GM19372 (cell line): ENCODE measurements around the gene ISG15.
"Not testable (repeated sequence)": the region's sequence is repeated elsewhere in the genome, so short reads cannot be mapped to it uniquely, and the experiment has no call there.

Experiments
- ATAC-seq: cut with Tn5 transposase; IDR thresholded peaks from one replicate; pipeline ENCODE4 v1.9.1; 2021; ENCODE audit warnings: mild to moderate bottlenecking, low read depth, moderate library complexity; ENCODE audit not compliant: unreplicated experiment

The ISG15 gene

DNA sequence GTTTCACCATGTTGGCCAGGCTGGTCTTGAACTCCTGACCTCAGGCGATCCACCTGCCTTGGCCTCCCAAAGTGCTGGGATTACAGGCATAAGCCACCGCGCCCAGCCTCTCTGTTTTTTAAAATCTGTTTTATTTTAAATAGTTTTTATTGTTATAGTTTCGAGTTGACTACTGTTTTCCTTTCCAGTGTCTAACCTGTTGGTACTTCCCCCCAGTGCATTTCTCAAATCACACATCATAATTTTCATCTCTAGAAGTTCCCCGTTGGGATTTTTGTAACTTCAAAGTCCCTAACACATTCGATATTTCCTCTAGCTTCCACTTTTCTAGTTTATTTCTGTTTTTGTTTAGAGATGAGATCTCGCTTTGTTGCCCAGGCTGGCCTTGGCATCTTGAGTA lies 20.9 kb upstream of the ISG15 start:
- no peak for ATAC-seq

DNA sequence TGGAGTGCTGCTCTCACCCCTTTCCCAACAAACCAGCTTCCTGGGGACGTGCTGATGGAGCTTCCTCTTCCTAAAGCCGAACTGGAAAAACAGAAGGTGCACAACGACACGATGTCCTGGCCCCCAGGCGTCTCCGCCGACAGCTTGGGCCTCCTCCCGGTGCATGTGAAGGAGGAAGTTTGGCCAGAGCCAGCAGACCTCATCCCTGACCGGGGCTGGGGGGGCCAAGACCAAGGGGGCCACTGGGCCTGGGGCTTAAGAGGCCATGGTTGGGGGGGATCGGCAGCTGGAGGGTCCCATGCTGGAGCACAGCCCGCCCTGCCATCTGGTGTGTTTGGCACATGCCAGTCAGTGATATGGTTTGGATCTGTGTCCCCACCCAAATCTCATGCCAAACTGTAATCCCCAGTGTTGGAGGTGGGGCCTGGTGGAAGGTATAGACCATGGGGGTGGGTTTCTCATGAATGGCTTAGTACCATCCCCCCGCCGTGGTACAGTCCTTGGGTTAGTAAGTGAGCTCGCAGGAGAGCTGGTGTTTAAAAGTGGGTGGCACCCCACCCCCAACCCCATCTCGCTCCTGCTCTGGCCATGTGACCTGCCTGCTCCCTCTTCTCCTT lies 19.8 kb upstream of the ISG15 start:
- ATAC-seq, result no peak

DNA sequence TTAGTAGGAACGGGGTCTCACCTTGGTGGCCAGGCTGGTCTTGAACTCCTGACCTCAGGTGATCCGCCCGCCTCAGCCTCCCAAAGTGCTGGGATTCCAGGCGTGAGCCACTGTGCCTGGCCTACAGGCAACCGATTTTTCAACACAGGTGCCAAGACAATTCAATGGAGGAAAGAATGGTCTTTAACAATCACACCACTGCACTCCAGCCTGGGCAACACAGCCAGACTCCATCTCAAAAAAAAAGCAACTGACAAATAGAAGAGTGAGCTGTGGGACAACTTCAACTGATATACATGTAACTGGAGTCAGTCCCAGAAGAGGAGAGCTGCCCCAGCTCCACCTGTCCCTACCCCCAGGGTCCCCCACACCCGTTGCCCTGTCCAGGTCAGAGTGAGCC lies 18.8 kb upstream of the ISG15 start:
- not testable (repeated sequence) for ATAC-seq

DNA sequence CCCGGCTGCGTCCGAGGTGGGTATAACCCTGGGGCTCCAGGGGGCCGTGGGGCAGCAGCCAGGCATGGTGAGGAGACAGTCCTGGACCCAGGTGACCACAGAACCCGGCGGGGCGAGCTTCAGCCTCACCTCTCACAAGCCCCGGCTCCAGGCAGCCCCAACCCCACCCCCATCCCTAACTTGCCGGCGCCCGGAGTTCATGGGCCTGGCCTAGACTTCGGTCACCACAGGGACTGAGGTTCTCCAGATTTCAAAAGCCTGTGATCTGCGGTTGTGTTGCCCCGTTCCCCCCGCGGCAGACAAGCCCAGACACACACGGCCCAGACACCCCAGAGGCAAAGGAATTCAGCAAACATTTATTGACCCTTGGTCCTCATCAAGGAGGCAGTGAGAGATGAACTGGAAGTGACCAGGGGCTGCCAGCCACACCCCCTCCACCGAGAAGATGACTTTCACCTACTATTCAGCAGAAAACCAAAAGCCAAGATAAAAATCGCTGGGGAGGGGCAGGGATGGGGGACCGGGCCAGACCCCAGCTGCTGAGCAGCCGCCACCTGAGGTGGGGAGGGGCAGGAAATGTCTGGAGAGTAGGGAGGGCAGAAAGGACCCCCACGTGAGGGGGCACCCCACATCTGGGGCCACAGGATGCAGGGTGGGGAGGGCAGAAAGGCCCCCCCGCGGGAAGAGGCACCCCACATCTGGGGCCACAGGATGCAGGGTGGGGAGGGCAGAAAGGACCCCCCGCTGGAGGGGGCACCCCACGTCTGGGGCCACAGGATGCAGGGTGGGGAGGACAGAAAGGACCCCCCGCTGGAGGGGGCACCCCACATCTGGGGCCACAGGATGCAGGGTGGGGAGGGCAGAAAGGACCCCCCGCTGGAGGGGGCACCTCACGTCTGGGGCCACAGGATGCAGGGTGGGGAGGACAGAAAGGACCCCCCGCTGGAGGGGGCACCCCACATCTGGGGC lies 17.3 kb upstream of the ISG15 start:
- ATAC-seq, result no peak

DNA sequence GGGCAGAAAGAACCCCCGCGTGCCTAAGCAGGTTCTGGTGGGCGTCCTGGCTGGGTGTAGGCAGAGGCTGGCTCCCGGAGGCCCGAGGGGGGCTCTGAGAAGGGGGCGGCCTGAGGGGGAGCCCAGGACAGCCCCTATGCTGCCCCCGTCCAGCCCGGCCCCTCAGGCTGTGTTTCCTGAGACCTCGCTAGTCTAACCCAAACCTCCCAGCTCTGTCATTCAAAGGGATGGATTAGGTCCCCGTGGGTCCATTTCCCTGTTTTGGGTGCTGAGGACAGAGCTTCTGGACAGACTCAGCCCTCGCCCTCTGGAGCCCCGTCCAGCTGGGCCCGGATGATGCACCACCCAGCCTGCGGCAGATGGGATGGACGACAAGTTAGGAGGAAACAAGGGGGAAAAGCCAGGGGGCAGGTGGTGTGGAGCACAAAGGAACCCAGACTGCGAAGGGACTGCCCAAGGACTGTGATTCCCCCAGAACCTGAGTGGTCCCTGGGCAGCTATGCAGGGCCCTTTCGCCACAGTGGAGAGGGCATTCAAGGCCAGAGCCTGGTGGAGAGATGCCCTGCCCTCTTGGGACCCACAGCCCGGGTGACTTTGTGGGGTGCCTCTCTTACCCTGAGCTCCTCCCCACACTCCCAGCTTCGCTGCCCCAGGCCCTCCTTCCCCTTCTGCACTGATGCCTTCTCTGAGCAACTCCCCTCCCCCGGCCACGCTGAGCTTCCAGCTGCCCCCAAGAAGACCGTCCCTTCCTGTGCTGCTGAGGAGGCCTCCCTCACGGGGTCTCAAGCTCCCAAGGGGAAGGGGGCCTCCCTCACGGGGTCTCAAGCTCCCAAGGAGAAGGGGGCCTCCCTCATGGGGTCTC lies 16.2 kb upstream of the ISG15 start:
- no peak for ATAC-seq

DNA sequence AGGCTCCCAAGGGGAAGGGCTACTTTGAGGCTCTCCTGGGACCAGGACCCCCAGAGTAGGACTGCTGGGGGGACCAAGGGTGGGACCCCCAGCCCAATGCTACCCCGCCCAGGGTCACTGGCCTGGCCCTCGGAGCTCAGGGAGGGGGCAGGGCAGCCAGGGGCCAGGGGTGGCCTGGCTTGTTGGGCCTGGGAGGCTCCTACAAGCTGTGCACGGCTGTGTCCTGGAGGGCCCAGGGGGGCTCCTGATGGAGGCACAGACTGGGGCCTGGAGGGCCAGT lies 15.6 kb upstream of the ISG15 start:
- ATAC-seq, result no peak

DNA sequence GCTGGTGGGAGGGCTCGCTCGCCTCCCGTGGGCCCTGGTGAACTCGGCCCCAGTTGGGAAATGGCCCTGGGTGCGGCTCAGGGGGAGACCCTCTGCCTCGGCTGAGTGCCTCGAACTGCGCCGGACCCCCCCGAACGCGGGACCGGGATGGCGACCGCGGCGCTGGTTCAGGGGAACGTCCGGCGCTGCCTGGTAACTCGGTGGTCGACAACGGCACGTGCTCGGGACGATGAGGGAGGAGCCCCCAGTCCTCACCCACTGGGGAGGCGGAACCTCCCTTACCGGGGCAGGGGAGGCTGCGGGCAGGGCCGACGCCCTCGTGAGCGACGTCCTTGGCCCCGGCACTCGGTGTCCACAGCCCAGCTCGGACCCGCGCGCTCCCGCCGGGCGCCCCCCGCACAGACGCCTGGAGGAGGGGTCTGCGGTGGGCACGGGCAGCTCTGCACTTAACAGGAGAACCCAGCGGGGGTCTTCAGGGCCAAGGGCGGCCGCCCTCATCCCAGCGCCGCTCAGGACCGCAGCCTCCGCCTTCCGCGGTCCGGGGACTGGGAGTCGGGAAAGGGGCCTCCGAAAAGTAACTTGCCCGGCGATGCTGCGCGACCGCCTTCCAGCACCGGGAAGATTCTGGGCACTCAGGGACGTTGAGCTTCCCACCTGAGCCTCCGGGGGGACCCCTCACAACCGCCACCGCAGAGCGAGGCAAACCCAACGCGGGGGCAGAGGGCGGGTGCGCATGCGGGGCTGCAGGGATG lies 15.1 kb upstream of the ISG15 start:
- ATAC-seq, result no peak

DNA sequence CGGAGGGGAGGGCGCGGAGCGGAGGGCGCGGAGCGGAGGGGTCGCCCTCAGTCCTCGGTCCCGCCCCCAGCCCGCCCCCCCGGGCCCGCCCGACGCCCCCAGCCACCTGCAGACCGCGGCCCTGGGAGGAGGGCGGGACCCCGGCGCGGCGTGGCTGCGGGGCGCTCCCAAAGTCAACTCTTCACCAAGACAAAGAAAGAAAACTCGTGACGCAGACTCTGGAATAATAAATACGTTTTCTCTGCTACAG lies 14.6 kb upstream of the ISG15 start:
- ATAC-seq, result no peak

DNA sequence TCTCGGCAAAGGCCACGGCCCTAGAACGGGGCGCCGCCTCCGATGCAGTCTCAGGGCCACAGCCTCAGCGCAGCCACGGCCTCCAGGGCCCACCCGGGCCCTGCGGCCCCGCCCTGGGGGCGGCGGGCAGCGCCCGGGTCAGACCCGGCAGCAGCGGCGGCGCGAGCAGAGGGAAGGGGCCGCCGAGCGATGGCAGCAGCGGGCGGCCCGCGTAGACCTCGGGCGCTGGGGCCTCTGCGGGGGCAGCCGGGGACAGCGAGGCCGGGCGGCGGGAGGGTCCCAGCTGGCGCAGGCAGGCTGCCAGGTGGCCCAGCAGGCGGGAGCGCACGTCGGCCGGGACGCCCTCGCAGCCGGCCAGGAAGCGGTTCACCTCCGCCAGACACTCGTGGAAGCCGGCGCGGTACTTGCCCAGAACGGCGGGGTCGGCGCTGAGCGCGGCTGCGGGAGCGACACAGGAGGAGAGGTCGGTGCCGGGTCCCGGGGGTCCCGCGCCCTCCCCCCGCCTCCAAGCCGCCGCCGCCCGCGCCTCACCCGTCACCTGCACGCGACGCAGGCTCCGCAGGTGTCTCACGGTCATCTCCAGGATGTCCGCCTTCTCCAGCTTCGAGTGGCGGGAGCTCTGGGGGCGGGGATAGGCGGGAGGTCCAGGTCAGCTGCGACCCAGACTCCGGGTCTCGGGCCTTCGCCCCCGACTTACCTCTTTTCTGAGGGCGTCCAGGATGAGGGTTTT lies 14.1 kb upstream of the ISG15 start:
- no peak for ATAC-seq

DNA sequence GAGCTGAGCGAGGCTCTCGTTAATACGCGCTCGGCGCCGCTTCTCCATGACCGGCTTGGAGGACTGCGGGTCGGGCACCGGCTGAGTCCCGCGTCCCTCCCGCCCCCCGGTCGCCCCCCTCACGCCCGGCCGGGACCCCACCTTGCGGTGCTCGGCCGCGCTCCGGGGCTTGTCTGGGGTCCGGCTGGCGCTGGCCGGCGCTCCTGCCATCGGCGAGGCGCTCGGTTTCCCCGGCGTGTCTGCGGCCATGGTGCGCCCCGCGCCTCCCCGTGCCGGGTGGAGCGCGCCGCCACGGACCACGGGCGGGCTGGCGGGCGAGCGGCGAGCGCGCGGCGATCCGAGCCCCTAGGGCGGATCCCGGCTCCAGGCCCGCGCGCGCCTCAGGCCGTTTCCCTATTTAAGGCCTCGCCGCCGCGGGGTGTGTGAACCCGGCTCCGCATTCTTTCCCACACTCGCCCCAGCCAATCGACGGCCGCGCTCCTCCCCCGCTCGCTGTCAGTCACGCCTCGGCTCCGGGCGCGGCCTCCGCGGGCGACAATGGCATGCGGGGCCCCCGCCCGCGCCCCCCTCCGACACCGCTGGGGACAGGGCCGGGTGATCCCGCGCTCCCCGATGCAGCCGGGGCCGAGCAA lies 13.5 kb upstream of the ISG15 start, which contains the start of gene HES4:
Gene HES4, minus strand, starts transcription at position 373 of the 632 bp plus-strand sequence. Its CDS starts 124 bp downstream, at position 249.
- ATAC-seq, result no peak

DNA sequence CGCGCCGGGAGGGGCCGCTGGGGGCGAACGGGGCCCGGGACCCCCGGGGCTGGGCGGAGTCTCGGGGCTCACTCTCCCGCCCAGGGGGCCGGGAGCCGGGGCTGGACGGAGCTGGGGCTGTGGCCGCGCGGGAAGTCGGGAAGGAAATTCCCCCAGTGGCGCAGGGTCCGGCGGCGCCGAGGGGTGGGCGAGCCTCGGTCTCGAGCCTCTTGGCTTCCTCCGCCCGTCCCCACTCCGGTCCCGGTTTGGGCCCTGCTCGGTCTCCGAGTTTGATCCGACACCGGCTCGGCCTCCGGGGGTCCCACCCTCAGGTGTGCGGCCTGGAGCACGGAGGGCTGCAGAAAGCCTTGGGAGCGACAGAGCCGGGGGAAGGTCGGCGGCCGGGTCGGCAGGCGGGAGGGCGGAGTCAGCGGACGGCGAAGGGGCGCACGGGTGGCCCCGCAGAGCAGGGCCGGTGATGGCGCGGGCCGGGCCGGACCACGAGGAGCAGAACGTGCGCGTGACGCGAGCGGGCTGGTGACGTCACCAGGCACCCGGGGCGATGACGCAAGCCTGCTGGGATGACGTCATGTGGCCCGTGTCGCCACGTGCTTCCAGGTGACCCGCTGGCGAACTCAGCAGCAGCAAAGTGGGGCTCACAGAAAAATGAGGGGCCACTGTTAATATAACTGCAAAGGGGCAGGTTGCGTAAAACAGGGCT lies 12.8 kb upstream of the ISG15 start:
- ATAC-seq, result no peak

DNA sequence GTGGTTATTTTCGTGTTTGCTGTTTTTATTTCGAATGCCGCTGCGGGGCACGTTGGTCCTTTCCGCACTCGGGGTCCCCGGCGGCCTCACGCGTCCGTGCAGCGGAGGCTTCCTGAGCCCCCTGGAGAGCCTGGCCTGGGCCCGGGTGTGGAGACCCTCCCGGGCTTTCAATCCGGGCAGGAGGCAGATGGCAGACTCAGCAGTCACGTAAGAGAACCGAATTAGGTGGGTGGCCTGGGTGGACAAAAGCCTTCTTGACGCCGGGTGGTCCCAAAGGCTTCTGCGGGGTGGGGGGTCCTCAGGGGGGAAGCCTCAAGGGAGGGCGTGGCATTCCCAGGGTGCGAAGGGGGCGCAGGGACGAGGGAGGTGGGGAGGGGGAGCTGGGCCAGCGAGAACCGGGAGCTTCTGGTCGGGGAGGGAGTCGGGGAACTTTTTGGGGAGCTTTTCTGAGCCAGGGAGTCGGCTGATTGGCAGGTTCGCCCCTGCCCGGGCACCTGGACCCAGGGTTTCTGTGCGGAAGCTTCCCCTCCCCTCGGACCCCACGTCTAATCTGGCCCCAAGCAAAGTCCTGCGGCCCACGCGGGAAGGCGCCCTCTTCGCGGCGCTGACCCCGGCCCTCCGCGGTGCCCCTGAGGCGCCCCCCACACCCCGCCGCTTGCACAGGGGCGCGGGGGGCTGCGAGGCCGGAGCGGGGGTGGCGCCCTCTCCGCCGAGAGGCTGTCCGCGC lies 12.1 kb upstream of the ISG15 start:
- ATAC-seq, result no peak

DNA sequence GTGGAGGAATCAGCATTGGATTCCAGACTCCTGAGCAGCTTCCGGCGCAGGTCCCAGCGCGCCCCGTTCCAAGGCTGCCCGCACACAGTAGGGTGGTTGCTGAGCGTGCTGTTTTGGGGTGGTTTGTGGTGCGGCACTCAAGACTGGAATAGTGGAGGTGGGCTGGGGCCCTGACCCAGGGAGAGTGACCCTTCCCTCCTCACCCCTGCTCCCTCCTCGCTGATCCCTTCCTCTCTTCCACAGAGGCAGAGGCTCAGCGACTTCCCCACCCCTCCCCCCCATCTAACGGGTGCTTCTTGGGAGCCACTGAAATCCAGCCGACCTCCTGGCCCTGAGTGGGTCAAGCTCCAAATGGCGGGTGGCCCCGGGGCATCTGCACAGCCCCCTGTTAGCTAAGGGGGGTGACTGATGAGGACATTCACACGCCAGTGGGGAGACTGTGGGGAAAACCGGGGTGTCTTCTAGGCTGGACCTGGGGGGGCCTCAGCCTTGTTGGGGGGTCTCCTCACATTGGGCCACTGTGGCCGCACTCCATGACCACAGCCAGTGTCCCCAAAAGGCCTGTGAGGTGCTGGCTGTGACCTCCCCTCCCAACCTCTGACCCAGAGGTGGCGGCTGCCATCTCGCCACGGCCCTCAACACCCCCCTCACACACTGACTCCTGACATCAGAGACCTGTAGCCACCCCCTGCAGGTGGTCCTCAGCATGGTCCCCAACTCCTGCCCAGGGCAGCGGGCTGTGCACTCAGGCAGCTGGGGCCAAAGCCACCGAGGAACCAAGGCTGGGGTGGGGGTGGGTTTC lies 9.5 kb upstream of the ISG15 start:
- no peak for ATAC-seq

DNA sequence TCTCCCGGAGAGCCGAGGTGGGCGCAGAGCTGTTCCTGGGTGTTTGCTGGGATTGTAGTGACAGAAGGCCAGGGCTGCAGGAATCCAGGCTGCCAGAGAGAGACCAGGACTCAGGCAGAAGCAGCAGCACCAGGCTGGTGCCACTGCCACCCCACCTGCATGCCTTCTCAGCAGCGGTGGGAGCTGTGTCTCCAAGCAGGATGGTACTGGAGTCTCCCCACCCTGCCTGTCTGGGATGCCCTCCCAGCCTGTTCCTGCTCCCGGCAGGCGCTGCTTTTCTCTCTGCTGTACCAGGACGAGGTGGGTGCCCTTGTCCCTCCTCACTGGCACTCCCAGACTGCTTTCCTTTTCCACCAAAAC lies 8.9 kb upstream of the ISG15 start:
- no peak for ATAC-seq

DNA sequence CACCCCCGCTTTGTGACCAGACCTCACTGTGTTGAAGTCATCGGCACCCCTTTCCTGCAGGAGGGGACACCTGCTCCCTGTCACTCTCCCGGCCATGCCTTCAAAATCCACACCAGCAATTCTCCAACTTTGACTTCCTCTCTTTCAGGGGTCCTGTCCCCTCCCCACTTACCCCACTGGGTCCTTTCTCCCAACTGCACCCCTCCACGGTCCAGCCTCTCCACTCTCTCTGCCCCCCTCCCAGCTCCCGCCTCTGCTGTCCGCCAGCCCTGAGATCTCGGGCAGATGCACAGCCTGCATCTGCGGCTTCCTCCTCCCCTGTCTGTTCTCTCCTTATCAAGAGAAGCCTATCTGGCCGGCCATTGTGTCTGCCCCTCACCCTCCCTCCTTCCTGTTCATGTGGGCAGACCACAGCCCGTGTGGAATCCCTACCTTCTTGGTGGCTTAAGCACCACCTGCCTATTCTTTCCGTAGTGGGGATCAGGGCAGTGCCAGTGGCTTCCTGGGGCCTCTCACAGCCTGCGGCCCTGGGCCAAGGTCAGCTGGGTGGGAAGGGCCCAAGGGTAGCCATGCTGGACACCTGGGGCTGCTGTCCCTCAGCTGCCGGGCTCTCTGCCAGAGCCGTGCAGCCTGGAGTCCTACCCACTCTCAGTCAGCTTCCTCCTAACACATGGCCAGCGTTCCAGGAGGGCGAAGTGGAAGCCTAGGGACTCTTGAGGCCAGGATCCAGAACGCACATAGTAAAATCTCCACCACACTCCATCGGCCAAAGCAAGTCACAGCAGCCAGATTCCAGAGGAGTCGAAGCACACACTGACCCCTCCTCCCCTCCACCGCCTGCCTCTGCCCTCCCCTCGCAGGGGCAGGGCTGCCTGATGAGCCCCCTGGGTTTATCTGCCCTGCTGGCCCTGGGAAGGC lies 8.3 kb upstream of the ISG15 start:
- ATAC-seq, result no peak

DNA sequence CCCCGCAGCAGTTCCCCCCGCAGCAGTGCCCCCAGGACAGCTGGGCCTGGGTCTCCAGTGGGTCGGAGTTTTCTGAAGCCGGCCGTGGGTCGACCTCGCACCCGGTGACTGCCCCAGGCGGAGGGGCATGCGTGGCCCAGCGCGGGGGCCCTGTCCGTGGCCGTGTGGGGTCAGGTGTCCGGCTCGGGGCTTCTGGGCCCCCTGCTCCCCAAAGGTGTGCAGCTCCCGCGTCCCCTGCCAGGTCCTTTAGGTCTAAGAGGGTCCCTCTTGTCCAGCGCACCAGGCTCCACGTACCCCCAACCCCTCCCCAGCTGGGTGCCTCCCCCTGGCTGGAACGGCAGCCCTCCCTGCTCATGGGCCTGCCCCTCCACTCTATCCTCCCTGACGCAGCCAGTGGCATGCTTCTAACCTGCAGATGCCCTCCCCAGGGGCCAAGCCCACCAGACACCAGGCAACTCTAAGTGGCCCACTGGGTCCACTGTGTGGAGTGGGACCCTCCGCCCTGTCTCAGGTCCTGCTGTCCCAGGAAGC lies 7.5 kb upstream of the ISG15 start:
- no peak for ATAC-seq
